NB4 (cell line): ENCODE measurements around the gene SLC49A3.

Experiments
- DNase-seq: peaks from one replicate; pipeline ENCODE4 v3.0.0; 2010; ENCODE audit warnings: low read depth
- H3K4me3 ChIP-seq: one replicate; pipeline ENCODE4 v1.5.1; 2011; ENCODE audit warnings: mild to moderate bottlenecking, low read depth, low read length, moderate library complexity
- CTCF ChIP-seq: IDR thresholded peaks from one replicate; pipeline ENCODE4 v1.5.1; 2012; ENCODE audit warnings: low read depth, low read length
- MYC ChIP-seq: IDR thresholded peaks from 2 replicates; pipeline ENCODE4 v1.6.1; 2011; ENCODE audit warnings: low read depth, low read length
- POLR2A ChIP-seq: IDR thresholded peaks from 2 replicates; pipeline ENCODE4 v1.6.1; 2011; ENCODE audit warnings: mild to moderate bottlenecking; ENCODE audit not compliant: insufficient read length; ENCODE audit errors: extremely low read depth
- TF ChIP-seq, protein P1 (sequence below): IDR thresholded peaks from 2 replicates; pipeline ENCODE4 v1.6.1; 2011; ENCODE audit warnings: low read depth, low read length

SLC49A3 gene

GRCh38 chr4:722851-723360 lies 34.0 kb upstream of the SLC49A3 start:
- no peak overlapping the region for H3K4me3 ChIP-seq
- TF ChIP-seq, protein P1, sequence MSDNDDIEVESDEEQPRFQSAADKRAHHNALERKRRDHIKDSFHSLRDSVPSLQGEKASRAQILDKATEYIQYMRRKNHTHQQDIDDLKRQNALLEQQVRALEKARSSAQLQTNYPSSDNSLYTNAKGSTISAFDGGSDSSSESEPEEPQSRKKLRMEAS, result no peak
- no peak for TF ChIP-seq POLR2A
- no peak for TF ChIP-seq MYC
- DNase-seq, result no peak

DNA sequence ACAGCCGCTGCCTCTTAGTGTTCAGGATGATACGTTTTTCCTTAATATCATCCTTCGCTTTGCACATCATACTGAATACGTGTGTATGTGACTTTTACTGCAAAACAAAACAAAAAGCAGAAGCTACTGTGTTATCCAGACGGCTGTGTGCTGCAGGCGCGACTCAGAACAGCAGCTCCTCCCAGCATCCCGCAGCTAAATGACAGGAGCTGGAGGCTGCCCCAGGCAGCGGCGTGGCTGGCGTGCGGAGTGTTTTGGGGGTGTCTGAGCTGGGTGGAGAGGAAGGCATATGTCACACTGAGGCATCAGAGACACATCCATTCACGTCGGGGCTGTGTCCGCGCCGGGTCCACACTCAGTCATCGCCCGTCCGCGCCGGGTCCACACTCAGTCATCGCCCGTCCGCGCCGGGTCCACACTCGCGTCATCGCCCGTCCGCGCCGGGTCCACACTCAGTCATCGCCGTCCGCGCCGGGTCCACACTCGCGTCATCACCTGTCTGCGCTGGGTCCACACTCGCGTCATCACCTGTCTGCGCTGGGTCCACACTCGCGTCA lies 33.3 kb upstream of the SLC49A3 start:
- TF ChIP-seq, protein P1, result no peak
- TF ChIP-seq POLR2A, result no peak
- TF ChIP-seq MYC, result no peak
- no peak for TF ChIP-seq CTCF
- DNase-seq, result no peak
- H3K4me3 ChIP-seq, result no peak overlapping the region

- no peak for TF ChIP-seq CTCF
- no peak overlapping the region for H3K4me3 ChIP-seq
- no peak for DNase-seq
These were observed 32.6 kb upstream of the SLC49A3 start for GRCh38 chr4:721261-722168.

- no peak for DNase-seq
- TF ChIP-seq POLR2A, result no peak
- TF ChIP-seq CTCF, result no peak
- TF ChIP-seq, protein P1, result no peak
- no peak for TF ChIP-seq MYC
- no peak overlapping the region for H3K4me3 ChIP-seq
These were observed 31.3 kb upstream of the SLC49A3 start for GRCh38 chr4:720111-720860.

DNA sequence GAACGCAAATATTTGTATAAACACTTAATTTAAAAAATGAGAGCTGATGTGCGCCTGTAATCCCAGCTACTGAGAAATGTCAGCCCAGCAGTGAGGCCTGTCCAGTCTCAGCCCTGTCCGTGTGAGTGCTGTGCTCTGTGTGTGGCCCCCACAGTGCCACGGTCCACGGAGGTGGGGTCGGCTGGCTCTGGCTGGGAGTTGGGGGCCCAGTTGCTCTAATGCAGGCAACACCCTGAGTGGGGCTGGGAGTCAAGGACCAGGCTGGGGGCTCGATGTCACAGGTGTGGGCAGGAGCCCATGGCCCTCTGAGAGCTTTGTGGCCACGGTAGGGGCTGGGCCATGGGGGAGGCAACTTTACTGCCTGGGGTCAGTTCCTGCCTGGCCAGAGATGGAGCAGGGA lies 29.5 kb upstream of the SLC49A3 start:
- H3K4me3 ChIP-seq, result no peak overlapping the region
- DNase-seq, result no peak
- TF ChIP-seq CTCF (no peak), POLR2A (no peak), MYC (no peak)
- TF ChIP-seq, protein P1, result no peak

DNA sequence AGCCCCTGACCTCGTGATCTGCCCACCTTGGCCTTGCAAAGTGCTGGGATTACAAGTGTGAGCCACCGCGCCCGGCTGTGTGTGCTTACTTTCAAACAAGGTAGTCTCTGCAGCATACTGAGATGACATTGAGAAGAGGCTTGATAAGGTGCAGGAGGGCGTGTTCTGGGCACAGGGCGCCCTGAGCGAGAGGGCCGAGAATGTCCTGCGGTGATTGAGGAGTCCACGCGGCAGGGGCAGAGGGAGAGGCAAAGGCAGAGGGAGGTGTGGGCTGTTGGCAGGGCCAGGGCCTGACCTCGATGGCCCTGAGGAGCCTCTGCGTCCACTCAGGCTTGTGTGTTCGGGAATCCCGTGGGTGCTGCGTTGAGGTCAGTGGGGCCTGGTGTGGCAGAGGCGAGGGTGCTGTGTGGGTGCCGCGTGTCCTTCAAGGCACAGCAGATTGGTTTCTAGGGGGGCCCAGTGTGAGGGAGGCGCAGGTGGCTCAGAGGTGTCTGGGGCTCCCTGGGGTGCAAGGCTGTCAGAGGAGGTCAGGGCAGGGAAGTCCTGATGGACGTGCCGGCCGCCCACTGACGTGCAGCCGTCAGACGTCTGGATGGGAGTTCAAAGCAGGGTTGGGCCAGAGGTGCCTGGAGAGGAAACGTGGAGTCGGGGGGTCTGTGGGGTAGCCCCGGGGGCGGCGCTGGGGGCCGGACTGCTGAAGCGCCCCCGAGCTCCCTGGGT lies 28.8 kb upstream of the SLC49A3 start:
- H3K4me3 ChIP-seq, result no peak overlapping the region
- no peak for DNase-seq
- TF ChIP-seq MYC, result no peak
